CD14-positive monocyte (primary cell): ENCODE results near the gene HES3. TPM values are rescaled to one million over a fixed set of nuclear protein-coding genes. Genes with fewer than 3 reads are reported as not detected.

Experiments
- DNase-seq, 3 donors: peaks; one replicate each; pipeline ENCODE4 v3.0.0-alpha.2; 2011 to 2022
- H2AFZ ChIP-seq: 2 replicates; pipeline ENCODE4 v1.6.0; 2012; ENCODE audit warnings: mild to moderate bottlenecking, low read depth, low read length, inconsistent platforms; ENCODE audit not compliant: insufficient read depth, poor library complexity, severe bottlenecking
- H3K27ac ChIP-seq, 2 donors: 1 replicate in 1 of 2; 2 replicates in 1 of 2; pipeline ENCODE4 v1.5.1; 2012 to 2013; ENCODE audit warnings: low read length in 2 of 2, control low read depth in 1 of 2, inconsistent platforms in 1 of 2, low read depth in 1 of 2, mild to moderate bottlenecking in 1 of 2
- H3K27me3 ChIP-seq, 2 donors: one replicate each; pipeline versions ENCODE4 v1.6.0 to v1.6.1; 2011 to 2013; ENCODE audit warnings: low read length in 2 of 2; ENCODE audit not compliant: control insufficient read depth in 2 of 2, insufficient read depth in 2 of 2
- H3K36me3 ChIP-seq, 2 donors: replicated peaks in 1 of 2; 1 replicate in 1 of 2; 2 replicates in 1 of 2; pipeline versions ENCODE4 v1.5.1 to v1.6.1; 2012 to 2013; ENCODE audit warnings: low read length in 2 of 2, control low read depth in 1 of 2, inconsistent platforms in 1 of 2, mild to moderate bottlenecking in 1 of 2; ENCODE audit not compliant: insufficient read depth in 2 of 2, control insufficient read depth in 1 of 2
- H3K4me1 ChIP-seq, 2 donors: 1 replicate in 1 of 2; 2 replicates in 1 of 2; pipeline versions ENCODE4 v1.5.1 to v1.6.1; 2012 to 2013; ENCODE audit warnings: low read length in 2 of 2, control low read depth in 1 of 2, inconsistent platforms in 1 of 2, mild to moderate bottlenecking in 1 of 2, moderate library complexity in 1 of 2; ENCODE audit not compliant: insufficient read depth in 2 of 2, control insufficient read depth in 1 of 2
- H3K4me2 ChIP-seq: replicated peaks from 2 replicates; pipeline ENCODE3; 2012; ENCODE audit warnings: low read length, moderate library complexity, mild to moderate bottlenecking; ENCODE audit not compliant: poor library complexity, severe bottlenecking; ENCODE audit errors: extremely low read depth
- H3K4me3 ChIP-seq, 3 experiments: fragments of 200-600 bp in 1 of 3; sonication (generic) in 1 of 3; replicated peaks in 1 of 3; 1 replicate in 2 of 3; 2 replicates in 1 of 3; pipeline ENCODE4 v1.5.1; 2011 to 2013; ENCODE audit warnings: low read length in 3 of 3, mild to moderate bottlenecking in 3 of 3, control low read depth in 2 of 3, low read depth in 2 of 3, inconsistent platforms in 1 of 3, moderate library complexity in 1 of 3
- H3K79me2 ChIP-seq: 2 replicates; pipeline ENCODE4 v1.6.0; 2012; ENCODE audit warnings: mild to moderate bottlenecking, control low read depth, inconsistent platforms, low read length, moderate library complexity; ENCODE audit not compliant: insufficient read depth
- H3K9ac ChIP-seq: 2 replicates; pipeline ENCODE4 v1.6.0; 2017; ENCODE audit warnings: low read length, mild to moderate bottlenecking; ENCODE audit not compliant: insufficient read depth, poor library complexity, severe bottlenecking
- H3K9me3 ChIP-seq, 2 donors: replicated peaks in 1 of 2; 1 replicate in 1 of 2; 2 replicates in 1 of 2; pipeline versions ENCODE4 v1.5.1 to v1.6.1; 2012 to 2013; ENCODE audit warnings: low read length in 2 of 2, control low read depth in 1 of 2; ENCODE audit not compliant: control insufficient read depth in 1 of 2, insufficient read depth in 1 of 2
- H4K20me1 ChIP-seq: 2 replicates; pipeline ENCODE4 v1.6.0; 2012; ENCODE audit warnings: mild to moderate bottlenecking, low read length, control low read depth, moderate library complexity; ENCODE audit not compliant: insufficient read depth
- H3K27ac Mint-ChIP-seq, 7 donors: one replicate each; pipeline ENCODE4 v1.8.0; 2020; ENCODE audit warnings: mild to moderate bottlenecking in 7 of 7, mixed read lengths in 7 of 7, moderate library complexity in 6 of 7, inconsistent platforms in 2 of 7
- H3K27me3 Mint-ChIP-seq, 3 donors: one replicate each; pipeline ENCODE4 v1.8.0; 2021 to 2022; ENCODE audit warnings: low read depth in 3 of 3, mild to moderate bottlenecking in 3 of 3, mixed read lengths in 3 of 3, moderate library complexity in 3 of 3, inconsistent platforms in 1 of 3
- H3K36me3 Mint-ChIP-seq, 2 donors: one replicate each; pipeline ENCODE4 v1.8.0; 2020; ENCODE audit warnings: mixed read lengths in 2 of 2, inconsistent platforms in 1 of 2, mild to moderate bottlenecking in 1 of 2
- H3K4me1 Mint-ChIP-seq: one replicate; pipeline ENCODE4 v1.8.0; 2020; ENCODE audit warnings: mild to moderate bottlenecking, mixed read lengths
- H3K4me3 Mint-ChIP-seq, 2 donors: one replicate each; pipeline ENCODE4 v1.8.0; 2020; ENCODE audit warnings: mild to moderate bottlenecking in 2 of 2, mixed read lengths in 2 of 2, moderate library complexity in 1 of 2
- H3K9me3 Mint-ChIP-seq, 7 donors: one replicate each; pipeline ENCODE4 v1.8.0; 2020 to 2022; ENCODE audit warnings: mixed read lengths in 7 of 7, mild to moderate bottlenecking in 6 of 7, moderate library complexity in 6 of 7, inconsistent platforms in 2 of 7
- CTCF ChIP-seq: fragments of 200-600 bp; IDR thresholded peaks from one replicate; pipeline ENCODE4 v1.8.0; 2022; ENCODE audit warnings: antibody characterized with exemption, mild to moderate bottlenecking
- WGBS: methylation state at CpG from one replicate; pipeline ENCODE4 v1.1.5; 2013; ENCODE audit warnings: missing lambda C conversion rate; ENCODE audit not compliant: insufficient coverage; 5-methylcytosine and 5-hydroxymethylcytosine counted together
- intact Hi-C, 2 donors: fragments of 100-400 bp; cut with micrococcal nuclease; formaldehyde crosslinking; loops; one replicate each; pipeline versions ENCODE4 v1.15.0 to v1.15.1; 2023
- polyA plus RNA-seq, 3 donors: library from polyadenylated mRNA; depleted of rRNA in 1 of 3; unstranded in 2 of 3; stranded (reverse) in 1 of 3; fragments of 300-500 nt in 2 of 3; fragments of >200 nt in 1 of 3; fragmentation: Illumina TruSeq in 2 of 3; gene quantifications; 1 replicate in 2 of 3; 2 replicates in 1 of 3; pipeline ENCODE4 v1.2.3, GENCODE V29; 2012 to 2021

The HES3 gene
- polyA plus RNA-seq, 3 donors, result not detected

- intact Hi-C loops, result loop anchor here in 1 of 2 donors (5.0 kb wide), 1 partner anchor 49 kb away; no protein-coding TSS in a partner anchor
- Histone ChIP-seq H3K4me2 (no peak overlapping the region), H3K27ac (no peak overlapping the region), H3K9me3 (no peaks in the 10 kb centered on the region), H3K4me3 (no peak overlapping the region), H3K79me2 (no peaks in the 10 kb centered on the region), H3K9ac (no peak overlapping the region), H3K4me1 (no peaks in the 10 kb centered on the region), H3K36me3 (no peaks in the 10 kb centered on the region), H3K27me3 (peaks cover 3 to 15% of the 10 kb centered on the region in 2 donors), H2AFZ (no peak overlapping the region), H4K20me1 (no peaks in the 10 kb centered on the region)
- no peak for TF ChIP-seq CTCF
- Mint-ChIP-seq H3K4me1 (peaks cover 2% of the 10 kb centered on the region), H3K27me3 (peaks cover 9 to 21% (median 11%) of the 10 kb centered on the region in 3 donors), H3K27ac (no peak overlapping the region), H3K9me3 (no peaks in the 10 kb centered on the region), H3K36me3 (peaks cover 0 to 4% of the 10 kb centered on the region in 2 donors), H3K4me3 (no peak overlapping the region)
- WGBS, result 90% methylated on average over 7 of the region's 11 CpGs
- DNase-seq, result no peak
Measured at GRCh38 chr1:6266641-6267040, 22.7 kb downstream of the HES3 start.

GRCh38 chr1:6267686-6268322, 23.8 kb downstream of the HES3 start:
- Mint-ChIP-seq H3K4me3 (no peak overlapping the region), H3K27me3 (peaks cover 0 to 9% (median 0%) of the 10 kb centered on the region in 3 donors), H3K27ac (peak overlapping the region in 2 of 7 donors; percentile 12 to 29), H3K4me1 (no peaks in the 10 kb centered on the region), H3K36me3 (no peaks in the 10 kb centered on the region), H3K9me3 (no peaks in the 10 kb centered on the region)
- no peak overlapping the region for H3K4me2 ChIP-seq
- no peak for DNase-seq
- no peak overlapping the region for H3K9ac ChIP-seq
- no peaks in the 10 kb centered on the region for H3K9me3 ChIP-seq
- H3K27me3 ChIP-seq, result peaks cover 0 to 3% of the 10 kb centered on the region in 2 donors
- no peak overlapping the region for H3K27ac ChIP-seq
- no peaks in the 10 kb centered on the region for H3K36me3 ChIP-seq
- H3K4me3 ChIP-seq, result no peak overlapping the region
- no peak overlapping the region for H2AFZ ChIP-seq
- no peaks in the 10 kb centered on the region for H3K79me2 ChIP-seq
- TF ChIP-seq CTCF, result no peak
- 91% methylated on average over 6 of the region's 12 CpGs for WGBS
- H4K20me1 ChIP-seq, result no peaks in the 10 kb centered on the region
- H3K4me1 ChIP-seq, result no peaks in the 10 kb centered on the region
- intact Hi-C loops, result loop anchor here in 1 of 2 donors (5.0 kb wide), 1 partner anchor 51 kb away; no protein-coding TSS in a partner anchor
